Cardiac fibroblast (primary cell): ENCODE data around the gene IFNA21.
"Not testable (repeated sequence)": the region's sequence is repeated elsewhere in the genome, so short reads cannot be mapped to it uniquely, and the experiment has no call there.

ENCODE experiments used
- DNase-seq, 2 donors: peaks; one replicate each; pipeline versions ENCODE4 v3.0.0 to v3.0.0-alpha.2; 2010; ENCODE audit warnings: low read depth in 2 of 2
- H3K4me3 ChIP-seq, 2 donors: replicated peaks in 1 of 2; 1 replicate in 1 of 2; 2 replicates in 1 of 2; pipeline ENCODE4 v1.5.1; 2011; ENCODE audit warnings: low read depth in 2 of 2, low read length in 2 of 2, mild to moderate bottlenecking in 2 of 2, moderate library complexity in 1 of 2
- TF ChIP-seq, protein P1 (sequence below): IDR thresholded peaks from one replicate; pipeline ENCODE4 v1.5.1; 2011; ENCODE audit warnings: low read depth, mild to moderate bottlenecking, low read length, inconsistent platforms

The IFNA21 gene

GRCh38 chr9:21182810-21183736 lies 16.6 kb upstream of the IFNA21 start:
- not testable (repeated sequence) for H3K4me3 ChIP-seq
- peak; percentile 10 to 32 for DNase-seq
- TF ChIP-seq, protein P1, sequence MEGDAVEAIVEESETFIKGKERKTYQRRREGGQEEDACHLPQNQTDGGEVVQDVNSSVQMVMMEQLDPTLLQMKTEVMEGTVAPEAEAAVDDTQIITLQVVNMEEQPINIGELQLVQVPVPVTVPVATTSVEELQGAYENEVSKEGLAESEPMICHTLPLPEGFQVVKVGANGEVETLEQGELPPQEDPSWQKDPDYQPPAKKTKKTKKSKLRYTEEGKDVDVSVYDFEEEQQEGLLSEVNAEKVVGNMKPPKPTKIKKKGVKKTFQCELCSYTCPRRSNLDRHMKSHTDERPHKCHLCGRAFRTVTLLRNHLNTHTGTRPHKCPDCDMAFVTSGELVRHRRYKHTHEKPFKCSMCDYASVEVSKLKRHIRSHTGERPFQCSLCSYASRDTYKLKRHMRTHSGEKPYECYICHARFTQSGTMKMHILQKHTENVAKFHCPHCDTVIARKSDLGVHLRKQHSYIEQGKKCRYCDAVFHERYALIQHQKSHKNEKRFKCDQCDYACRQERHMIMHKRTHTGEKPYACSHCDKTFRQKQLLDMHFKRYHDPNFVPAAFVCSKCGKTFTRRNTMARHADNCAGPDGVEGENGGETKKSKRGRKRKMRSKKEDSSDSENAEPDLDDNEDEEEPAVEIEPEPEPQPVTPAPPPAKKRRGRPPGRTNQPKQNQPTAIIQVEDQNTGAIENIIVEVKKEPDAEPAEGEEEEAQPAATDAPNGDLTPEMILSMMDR, result peak; percentile 39

DNA sequence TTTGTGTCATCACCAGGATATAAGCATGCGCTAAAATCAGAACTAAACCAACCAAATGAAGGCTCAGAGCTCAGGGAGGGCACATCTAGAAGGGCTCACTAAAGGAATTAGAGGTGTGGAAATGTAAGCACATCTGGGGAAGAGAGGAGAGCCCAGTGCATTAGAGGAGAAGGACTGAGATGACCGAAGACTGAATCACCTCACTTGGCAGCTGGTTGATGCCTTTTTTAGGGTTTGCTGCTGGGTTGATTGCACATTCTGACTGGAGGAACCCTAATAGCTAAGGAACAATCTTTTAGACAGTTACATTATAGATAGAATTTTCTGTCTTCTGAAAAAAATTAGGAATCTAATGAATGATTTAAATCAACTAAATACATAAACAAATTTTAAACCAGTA lies 8.2 kb upstream of the IFNA21 start:
- no peak overlapping the region for H3K4me3 ChIP-seq
- TF ChIP-seq, protein P1, result no peak
- DNase-seq, result peak in 1 of 2 donors; percentile 23

GRCh38 chr9:21172156-21172555 lies 5.7 kb upstream of the IFNA21 start:
- TF ChIP-seq, protein P1, result no peak
- no peak for DNase-seq
- no peak overlapping the region for H3K4me3 ChIP-seq

DNA sequence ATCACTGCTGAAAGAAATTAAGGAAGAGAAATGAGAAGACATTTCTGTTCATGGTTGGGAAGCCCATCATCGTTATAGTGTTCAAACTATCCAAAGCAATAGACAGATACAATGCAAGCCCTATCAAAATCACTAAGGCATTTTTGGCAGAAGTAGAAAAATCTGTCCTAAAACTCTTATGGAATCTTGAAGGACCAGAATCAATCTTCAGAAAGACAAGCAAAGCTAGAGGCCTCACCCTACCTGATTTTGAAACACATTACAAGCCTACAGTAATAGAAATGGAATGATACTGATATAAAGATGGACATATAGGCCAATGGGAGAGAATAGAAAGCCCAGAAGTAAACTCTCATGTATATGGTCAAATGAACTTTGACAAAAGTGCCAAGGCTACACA lies 4.9 kb upstream of the IFNA21 start:
- no peak overlapping the region for H3K4me3 ChIP-seq
- TF ChIP-seq, protein P1, result no peak
- no peak for DNase-seq

- TF ChIP-seq, protein P1, result no peak
- DNase-seq, result no peak
- no peak overlapping the region for H3K4me3 ChIP-seq
These were observed 944 bp downstream of the IFNA21 start for GRCh38 chr9:21165516-21165915.

- DNase-seq, result peak; percentile 30 to 45
- TF ChIP-seq, protein P1, result no peak
- no peak overlapping the region for H3K4me3 ChIP-seq
These were observed 6.3 kb downstream of the IFNA21 start for GRCh38 chr9:21160178-21160577.
